Skin of body (tissue), 2 donors: Measurements from ENCODE around the gene MUC5B. TPM values are rescaled to one million over a fixed set of nuclear protein-coding genes. Genes with fewer than 3 reads are reported as not detected.

Experiments used
- DNase-seq: peaks from one replicate; lab custom pipeline; 2025; lab: John Stamatoyannopoulos, UW
- total RNA-seq: library from RNA; depleted of rRNA; stranded (reverse); fragments of >200 nt; gene quantifications from one replicate; pipeline ENCODE4 v1.2.3, GENCODE V29; 2014

MUC5B gene
- total RNA-seq, 1 donor from 2014 or later: 0.30 TPM

GRCh38 chr11:1295086-1295485 is 72.2 kb downstream of the MUC5B start:
- DNase-seq: no peak

- DNase-seq: no peak
These were observed 72.7 kb downstream of the MUC5B start for GRCh38 chr11:1295591-1295990.

- DNase-seq: no peak
These were observed 73.4 kb downstream of the MUC5B start for GRCh38 chr11:1296287-1296686.

DNA sequence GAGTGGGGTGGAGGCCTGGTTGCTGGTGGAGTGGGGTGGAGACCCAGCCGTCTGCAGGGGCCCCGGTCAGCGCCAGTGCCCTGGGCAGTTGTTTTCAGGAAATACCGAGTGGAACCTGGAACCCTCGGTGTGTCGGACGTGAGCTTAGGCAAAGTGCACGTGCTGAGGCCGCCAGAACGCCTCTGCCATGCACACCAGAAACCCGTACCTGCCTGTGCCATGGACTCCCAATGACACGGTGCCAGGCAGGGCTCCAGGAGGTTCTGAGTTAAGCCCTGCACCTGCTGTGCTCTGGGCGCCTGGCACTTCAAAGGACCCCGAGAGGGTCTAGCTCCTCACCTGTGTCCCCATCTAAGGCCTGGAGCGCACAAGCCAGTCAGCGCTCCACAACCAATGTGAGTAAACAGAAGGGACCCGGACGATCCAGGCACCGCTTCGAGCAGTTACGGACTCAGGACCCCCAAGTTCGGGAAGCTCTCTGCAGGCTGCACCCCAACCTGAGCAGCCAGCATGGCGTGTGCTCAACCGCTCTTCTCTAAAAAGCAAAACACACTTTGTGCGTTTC is 74.2 kb downstream of the MUC5B start:
- DNase-seq: no peak

DNA sequence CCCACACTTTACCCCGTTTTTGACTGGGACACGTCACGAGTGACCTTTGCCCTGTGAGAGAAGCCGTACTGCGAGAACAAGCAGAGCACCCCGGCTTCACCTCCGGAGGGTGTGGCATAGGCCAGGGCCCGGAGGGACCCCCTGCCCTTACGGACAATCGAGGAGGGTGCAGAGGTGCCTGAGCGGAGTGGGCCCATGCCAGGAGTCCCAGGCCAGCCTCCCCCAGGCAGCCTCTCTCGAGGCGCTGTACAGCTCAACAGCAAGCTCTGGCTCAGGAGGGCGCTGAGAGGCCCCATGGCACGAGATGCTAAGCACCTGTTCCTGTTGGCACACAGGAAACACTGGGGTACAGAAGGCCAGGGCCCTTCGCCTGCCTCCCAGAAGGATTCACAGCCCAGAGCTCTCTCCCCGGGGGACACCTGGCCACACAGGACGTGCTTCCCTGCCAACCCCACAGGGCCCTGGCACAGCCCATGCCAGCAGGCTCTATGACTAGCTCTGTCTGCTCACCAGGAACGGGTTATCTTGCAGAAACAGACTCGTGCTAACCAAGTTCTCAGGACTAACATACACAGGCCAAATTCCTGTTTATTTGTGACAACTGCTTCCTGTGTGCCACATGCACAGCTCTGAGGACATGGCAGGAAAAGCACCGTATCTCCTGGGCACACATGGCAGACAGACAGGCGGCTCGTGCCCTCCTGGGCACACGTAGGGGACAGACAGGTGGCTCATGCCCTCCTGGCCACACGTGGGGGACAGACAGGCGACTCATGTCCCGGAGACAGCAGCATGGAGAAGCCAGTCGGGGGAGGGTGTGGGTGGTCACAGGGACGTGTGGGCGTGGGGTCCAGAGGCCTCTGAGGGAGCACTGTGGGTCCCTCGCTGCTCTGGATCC is 75.0 kb downstream of the MUC5B start:
- no peak for DNase-seq

GRCh38 chr11:1298695-1299492 is 76.0 kb downstream of the MUC5B start:
- peak; percentile 18 for DNase-seq

GRCh38 chr11:1299621-1300020 is 76.8 kb downstream of the MUC5B start:
- DNase-seq: no peak

DNA sequence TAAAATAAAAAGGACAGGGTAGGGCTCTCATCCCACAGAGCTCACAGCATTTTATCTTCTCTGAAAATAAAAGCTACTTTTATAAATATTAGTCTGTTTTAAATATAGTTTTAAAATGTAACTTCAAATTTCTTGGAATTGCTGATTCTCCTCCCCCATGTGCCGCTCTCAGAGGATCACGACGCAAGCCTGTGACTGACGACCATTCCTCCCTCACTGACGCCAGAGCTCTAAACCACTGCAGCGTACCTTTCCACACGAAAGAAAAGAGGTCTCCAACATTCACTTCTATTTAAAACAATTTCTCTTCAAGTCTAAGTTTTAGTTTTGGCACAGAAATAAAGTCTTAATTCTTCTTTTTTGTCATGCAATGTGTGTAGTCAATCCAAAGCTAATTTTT is 77.3 kb downstream of the MUC5B start:
- no peak for DNase-seq

- no peak for DNase-seq
These were observed 77.8 kb downstream of the MUC5B start for GRCh38 chr11:1300569-1301187.

DNA sequence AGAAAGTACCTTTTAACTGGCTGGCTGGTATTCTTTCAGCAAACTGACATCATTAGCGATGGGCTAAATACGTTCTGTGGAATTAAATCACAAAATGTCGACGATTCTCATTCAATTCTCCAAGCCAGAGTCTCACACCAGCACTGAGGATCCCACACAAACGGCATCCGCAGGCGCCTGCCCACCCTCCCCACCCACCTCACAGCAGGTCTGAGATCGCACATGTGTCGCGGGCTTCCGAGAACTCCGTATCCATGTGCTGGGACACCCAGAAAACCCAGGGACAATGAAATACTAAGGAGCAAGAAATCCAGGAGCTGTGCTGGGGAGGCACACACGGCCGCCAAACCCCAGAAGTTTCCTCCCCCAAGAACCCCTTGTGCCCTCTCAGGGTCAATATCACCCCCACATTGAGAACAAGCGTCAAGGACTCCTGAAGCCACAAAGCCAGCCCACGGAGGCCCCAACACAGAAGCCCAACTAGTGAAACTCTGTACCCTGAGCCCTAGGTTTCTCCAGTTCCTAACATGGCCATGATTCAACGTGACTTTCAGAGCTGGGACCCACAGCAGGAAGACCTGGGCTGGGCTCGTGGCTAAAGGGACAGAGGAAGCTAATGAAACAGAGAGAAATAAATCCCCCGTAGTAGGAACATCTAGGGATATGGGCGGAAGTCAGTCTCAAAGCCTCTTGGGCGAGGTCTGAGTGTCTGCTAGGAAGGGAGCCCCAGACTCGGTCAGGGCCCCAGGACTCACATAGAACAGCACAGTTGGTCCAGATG is 78.5 kb downstream of the MUC5B start:
- DNase-seq: no peak

DNA sequence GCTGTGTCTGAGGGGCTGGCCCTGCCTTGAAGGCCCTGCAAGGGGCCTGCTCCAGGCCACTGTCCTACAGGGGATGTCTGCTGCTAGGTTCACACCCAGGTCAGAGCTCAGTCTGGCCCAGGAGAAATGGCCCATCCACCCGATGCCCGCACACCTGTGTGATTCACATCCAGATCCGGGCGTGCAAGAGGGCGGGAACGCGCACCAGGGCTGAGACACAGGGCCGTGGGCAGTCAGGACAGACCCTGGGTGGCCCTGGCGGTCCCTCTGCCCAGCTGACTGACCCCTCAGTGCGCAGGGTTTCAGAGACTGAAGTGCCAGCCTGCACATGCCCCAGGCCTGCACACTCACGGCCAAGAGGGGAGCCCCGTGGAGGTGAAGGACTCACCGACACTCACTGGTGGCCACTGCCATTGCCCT is 79.2 kb downstream of the MUC5B start:
- no peak for DNase-seq

- no peak for DNase-seq
These were observed 79.7 kb downstream of the MUC5B start for GRCh38 chr11:1302461-1303125.

GRCh38 chr11:1303126-1303821 is 80.4 kb downstream of the MUC5B start:
- no peak for DNase-seq

GRCh38 chr11:1303973-1304372 is 81.1 kb downstream of the MUC5B start:
- DNase-seq: no peak

GRCh38 chr11:1304380-1304779 is 81.5 kb downstream of the MUC5B start:
- no peak for DNase-seq

GRCh38 chr11:1305063-1305495 is 82.2 kb downstream of the MUC5B start:
- DNase-seq: no peak

GRCh38 chr11:1305501-1306056 is 82.7 kb downstream of the MUC5B start:
- DNase-seq: no peak

DNA sequence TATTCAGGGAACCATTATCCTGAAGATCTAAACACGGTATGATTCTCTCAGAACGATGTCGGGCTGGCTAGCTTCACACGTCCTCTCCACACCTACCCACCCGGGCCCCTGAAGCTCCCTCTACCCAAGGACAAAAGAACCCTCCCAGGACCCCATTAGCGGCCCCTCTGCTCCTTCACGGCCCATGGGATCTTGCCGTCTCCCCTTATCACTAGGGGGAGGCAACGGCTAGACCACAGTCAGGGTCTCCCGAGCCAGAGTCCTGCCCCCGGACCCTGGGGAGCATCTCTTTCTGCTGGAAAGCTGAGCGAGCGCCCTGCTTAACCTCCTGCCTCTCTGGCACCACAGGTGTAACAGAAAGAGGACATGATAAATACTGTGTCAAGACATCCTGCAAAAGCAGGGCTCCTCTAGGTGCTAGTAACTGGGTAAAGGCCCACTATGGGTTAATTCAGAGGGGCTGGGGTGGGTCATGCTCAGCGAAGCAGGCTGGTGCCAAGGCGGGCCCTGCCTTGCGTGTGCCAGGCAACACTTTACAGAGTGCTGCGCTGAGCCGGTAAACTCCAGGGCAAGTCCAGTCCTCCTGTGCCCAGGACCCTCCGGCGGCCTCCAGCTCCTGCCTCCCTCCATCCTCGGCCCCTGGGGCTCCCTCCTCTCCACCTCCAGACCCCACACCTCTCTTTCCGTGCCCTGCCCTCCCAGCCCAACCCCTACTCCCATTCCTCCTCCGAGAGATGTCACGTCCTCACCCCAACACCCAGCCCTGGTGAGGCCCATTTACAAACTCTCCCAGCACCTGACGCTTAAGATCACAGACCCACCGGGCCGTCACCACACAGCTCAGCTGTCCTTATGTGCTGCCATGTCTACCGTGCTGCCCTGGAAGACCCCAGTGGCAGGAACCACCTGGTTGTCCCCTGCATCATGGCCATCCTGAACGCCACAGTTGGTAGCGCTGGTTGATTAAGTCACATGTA is 83.6 kb downstream of the MUC5B start:
- no peak for DNase-seq
